ENCODE results near the gene MYRFL. TPM values are rescaled to one million over a fixed set of nuclear protein-coding genes. Genes with fewer than 3 reads are reported as not detected.

The MYRFL gene
- total and polyA plus RNA-seq, 2 of the 8 experiments (the other 6 are each of a cell fraction or from before 2014, with no cell fraction given) = 1.1 to 2.0 TPM

- Histone ChIP-seq H3K27ac (ENCODE audit: low read depth, low read length) (no peak overlapping the region), H2BK15ac (ENCODE audit: low read length) (no peak overlapping the region), H3K23ac (ENCODE audit: insufficient read length) (no peak overlapping the region), H3K9me3 (ENCODE audit: insufficient read depth in 2 of 2, low read depth in 1 of 2, low read length in 1 of 2) (peaks cover 3 to 8% of the 10 kb centered on the region in 2 experiments; a peak in 1 of 4 replicates), H2BK120ac (replicated peaks; ENCODE audit: low read depth, low read length) (no peak overlapping the region), H4K8ac (ENCODE audit: extremely low read depth, insufficient read depth, low read length) (no peak overlapping the region), H3K4me3 (ENCODE audit: extremely low read depth in 1 of 4, insufficient read depth in 2 of 4, low read depth in 3 of 4, low read length in 4 of 4) (no peak overlapping the region), H2AFZ (ENCODE audit: low read length) (no peak overlapping the region), H3K79me2 (ENCODE audit: control insufficient read depth in 1 of 2, insufficient read depth in 2 of 2, low read length in 2 of 2) (no peaks in the 10 kb centered on the region), H2BK20ac (ENCODE audit: low read length) (no peak overlapping the region), H4K20me1 (replicated peaks in 1 of 2; ENCODE audit: control insufficient read depth in 1 of 2, insufficient read depth in 2 of 2, low read length in 2 of 2) (no peaks in the 10 kb centered on the region), H4K91ac (replicated peaks; ENCODE audit: insufficient read length, low read length) (no peak overlapping the region), H3K14ac (ENCODE audit: insufficient read length) (no peak overlapping the region), H3K79me1 (ENCODE audit: low read depth, low read length) (no peaks in the 10 kb centered on the region), H3K4me2 (ENCODE audit: insufficient read depth in 1 of 2, low read depth in 2 of 2, low read length in 2 of 2) (no peak overlapping the region), H2BK12ac (ENCODE audit: low read depth, low read length) (no peak overlapping the region), H2AK5ac (ENCODE audit: low read depth, low read length) (no peak overlapping the region), H3K56ac (replicated peaks; ENCODE audit: insufficient read length, low read depth, low read length) (no peak overlapping the region), H3K4me1 (replicated peaks in 1 of 4; ENCODE audit: control insufficient read depth in 3 of 4, insufficient read depth in 4 of 4, low read length in 3 of 4) (no peaks in the 10 kb centered on the region), H3K36me3 (ENCODE audit: control insufficient read depth in 2 of 4, insufficient read depth in 4 of 4, low read length in 3 of 4) (no peaks in the 10 kb centered on the region), H2BK5ac (ENCODE audit: low read depth, low read length) (no peak overlapping the region), H4K5ac (ENCODE audit: insufficient read length, low read depth, low read length) (no peak overlapping the region), H3K18ac (ENCODE audit: extremely low read depth, low read length) (no peak overlapping the region), H3K4ac (replicated peaks; ENCODE audit: insufficient read length, low read depth, low read length) (no peak overlapping the region), H3K9ac (replicated peaks in 1 of 4; ENCODE audit: extremely low read depth in 1 of 4, low read depth in 3 of 4, low read length in 3 of 4) (no peak overlapping the region), H3K27me3 (replicated peaks in 1 of 4; ENCODE audit: control insufficient read depth in 3 of 4, extremely low read depth in 1 of 4, insufficient read depth in 3 of 4, low read length in 3 of 4) (no peaks in the 10 kb centered on the region), H3K23me2 (ENCODE audit: low read depth, low read length) (no peaks in the 10 kb centered on the region)
- no peak for TF ChIP-seq YY1 (IDR thresholded peaks at IDR 0.05; ENCODE audit: low read depth, low read length)
- no peak for TF ChIP-seq SIX5 (IDR thresholded peaks at IDR 0.05; ENCODE audit: low read depth, low read length)
- no peak for TF ChIP-seq MAX (IDR thresholded peaks at IDR 0.05)
- TF ChIP-seq RNF2 (IDR thresholded peaks at IDR 0.05; ENCODE audit: borderline replicate concordance, low read depth, low read length, missing control alignments, poor library complexity, severe bottlenecking) = no peak
- FAIRE-seq = no peak
- whole genome bisulfite sequencing, 2 experiments (ENCODE audit: extremely low coverage in 1 of 2, insufficient coverage in 1 of 2, insufficient read length in 1 of 2, insufficient replicate concordance in 2 of 2, low coverage in 1 of 2, low lambda C conversion rate in 2 of 2, missing lambda C conversion rate in 1 of 2) = 97% methylated on average over 2 of the region's 2 CpGs; no CpG with 5 or more reads in 1 of the 2 experiments
- ChIA-PET CTCF (ENCODE audit: partially characterized antibody) (interaction anchor here (1.0 to 2.2 kb wide), 2 partner anchors 15 to 400 kb away, joined by 3 to 7 read pairs; no protein-coding TSS in a partner anchor), POLR2A (ENCODE audit: partially characterized antibody) (interaction anchor here (0.6 kb wide), 1 partner anchor 93 kb away, joined by 4 read pairs; no protein-coding TSS in a partner anchor)
- DNase-seq (ENCODE audit: low read depth in 1 of 2, low spot score in 2 of 2) = no peak
These were observed 90.9 kb downstream of the MYRFL start for GRCh38 chr12:69915964-69916363.
